Skin of body (tissue), 2 donors: ENCODE measurements around the gene TUBB2B. TPM values are rescaled to one million over a fixed set of nuclear protein-coding genes. Genes with fewer than 3 reads are reported as not detected.

ENCODE experiments used
- DNase-seq: peaks from one replicate; lab custom pipeline; 2025; lab: John Stamatoyannopoulos, UW
- total RNA-seq: library from RNA; depleted of rRNA; stranded (reverse); fragments of >200 nt; gene quantifications from one replicate; pipeline ENCODE4 v1.2.3, GENCODE V29; 2014

TUBB2B gene
- 17.8 TPM for total RNA-seq

DNA sequence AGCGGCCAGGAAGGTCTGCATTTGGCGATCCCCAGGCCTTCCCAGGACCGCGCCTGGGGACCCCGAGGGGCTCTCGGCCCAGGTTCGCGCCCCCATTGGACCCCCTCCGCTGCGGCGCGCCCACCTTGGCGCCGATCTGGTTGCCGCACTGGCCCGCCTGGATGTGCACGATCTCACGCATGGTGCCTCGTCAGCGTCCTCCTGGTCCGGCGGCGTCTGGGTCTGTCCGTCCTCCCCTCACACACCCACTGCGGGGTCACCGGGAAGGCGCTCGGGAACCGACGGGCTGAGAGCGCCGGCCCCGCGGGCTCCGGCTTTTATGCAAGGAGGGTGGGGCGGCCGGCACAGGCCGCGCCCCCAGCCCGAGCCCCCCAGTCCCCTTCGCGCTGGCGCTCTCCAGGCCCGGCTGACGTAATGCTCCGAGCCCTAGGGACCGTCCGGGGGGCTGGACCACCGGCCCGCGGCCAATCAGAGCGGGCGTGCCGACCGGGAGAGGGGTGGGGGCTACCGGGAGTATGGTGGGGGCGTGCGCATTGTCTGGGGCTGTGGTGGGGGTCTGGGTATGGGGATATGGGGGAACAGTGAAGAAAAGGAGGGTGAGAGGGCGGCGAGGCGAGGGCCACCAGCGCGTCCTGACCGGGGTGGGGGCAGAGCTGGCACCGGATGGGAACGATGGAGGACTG, at the start of gene TUBB2B:
TUBB2B (minus strand) TSS at position 291 of the 683 bp plus-strand sequence; CDS start at position 181, 110 bp downstream.
- peak; percentile 58 for DNase-seq

DNA sequence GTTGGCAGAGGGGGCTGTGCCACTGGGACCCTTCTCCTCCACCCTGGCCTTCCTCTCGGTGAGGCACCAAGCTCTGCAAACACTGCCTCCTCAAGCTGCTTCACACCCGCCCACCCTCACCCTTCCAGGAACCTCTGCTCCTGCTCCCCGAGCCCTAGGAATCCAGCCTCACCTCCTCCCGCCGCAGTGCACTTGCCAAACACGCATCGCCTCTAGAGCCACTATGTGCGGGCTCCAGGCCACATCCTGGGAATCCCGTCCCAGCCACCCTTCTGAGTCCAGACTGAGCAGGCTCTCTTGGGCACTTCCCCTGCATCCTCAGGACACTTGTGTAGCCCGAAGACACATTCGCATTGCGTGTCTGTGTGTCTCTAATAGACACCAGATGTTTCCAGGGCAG, 49.8 kb upstream of the TUBB2B start:
- no peak for DNase-seq

DNA sequence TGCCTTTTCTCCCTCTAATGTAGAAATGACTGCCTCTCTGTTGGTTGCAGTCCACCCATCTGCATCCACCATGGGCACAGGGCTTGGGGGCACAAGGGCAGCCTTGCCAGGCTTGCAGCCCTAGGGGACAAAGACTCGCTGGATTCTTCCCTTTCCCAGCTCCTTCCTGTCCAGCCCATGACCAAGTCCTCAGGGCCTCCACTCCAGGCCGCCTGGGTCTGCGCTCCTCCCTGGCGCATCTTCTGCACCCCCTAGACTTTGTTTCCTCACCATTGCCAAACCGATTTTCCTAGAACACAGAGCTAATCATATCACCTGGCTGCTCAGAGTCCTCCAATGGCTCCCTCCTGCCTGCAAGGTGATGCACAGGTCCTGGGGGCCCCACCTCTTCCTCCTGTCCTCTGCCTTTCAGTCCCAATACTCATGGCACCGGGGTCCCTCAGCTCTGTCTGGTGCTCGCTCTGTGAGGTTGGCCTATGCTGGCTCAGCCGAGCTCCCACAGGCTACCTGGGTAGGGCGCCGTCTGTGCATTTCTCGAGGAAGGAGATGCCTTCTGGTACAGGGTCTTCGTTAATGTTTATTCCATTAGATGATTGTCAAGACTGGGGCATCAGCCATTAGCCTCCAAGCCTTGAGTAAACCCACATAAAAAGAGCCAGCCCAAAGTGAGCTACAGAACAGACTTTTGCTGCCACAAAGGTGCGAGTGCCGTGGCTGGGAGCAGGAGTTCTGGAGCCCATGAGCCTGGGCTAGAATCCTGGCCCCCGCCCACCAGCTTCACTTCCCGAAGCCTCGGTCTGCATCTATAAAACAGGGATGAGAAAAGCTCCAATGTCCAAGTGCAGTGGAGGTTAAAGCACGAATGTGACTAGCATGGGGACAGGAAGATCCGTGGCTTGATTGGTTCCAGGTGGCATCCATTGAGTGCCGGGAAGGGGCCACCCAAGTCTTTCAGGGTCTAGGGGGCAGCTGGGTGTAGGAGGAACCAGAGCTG, 49.0 kb upstream of the TUBB2B start:
- DNase-seq = no peak

DNA sequence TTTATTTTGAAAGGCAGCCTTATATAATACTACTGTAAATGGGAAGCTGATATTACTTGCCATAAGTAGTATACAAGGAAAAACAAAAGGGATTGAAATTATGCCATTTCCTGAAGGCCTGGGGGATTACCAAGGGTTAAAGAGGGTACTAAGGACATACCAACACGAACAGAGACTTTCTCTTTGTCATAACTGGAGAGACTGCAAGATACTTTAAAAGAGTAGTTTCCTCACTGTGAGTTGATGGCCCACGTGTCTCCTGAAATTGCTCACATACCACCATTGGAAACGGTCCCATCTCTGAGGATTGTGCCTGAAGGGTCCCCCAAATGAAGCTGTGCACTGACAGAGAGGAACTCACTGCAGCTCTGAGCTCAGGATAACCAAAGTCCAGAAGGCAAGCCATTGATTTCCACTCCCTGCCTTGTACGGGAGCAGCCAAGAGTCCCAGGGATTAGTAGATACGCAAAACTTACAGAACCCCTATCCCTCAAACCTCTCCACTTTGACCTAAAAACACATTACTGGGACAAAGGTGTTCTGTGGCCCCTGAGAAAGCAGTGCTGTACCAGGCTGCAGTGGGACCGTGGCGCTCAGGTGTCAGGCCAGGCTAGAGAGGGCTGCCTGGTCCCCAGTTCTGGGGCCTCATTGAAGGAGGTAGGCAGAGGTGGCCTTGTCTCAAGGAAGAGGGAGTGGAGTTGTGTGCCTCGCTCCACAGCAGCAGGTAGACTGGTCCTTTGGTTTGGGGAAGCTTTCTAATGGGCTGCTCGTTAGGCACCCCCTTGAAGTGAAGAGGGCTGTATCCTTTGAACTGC, 46.5 kb upstream of the TUBB2B start:
- DNase-seq = no peak

DNA sequence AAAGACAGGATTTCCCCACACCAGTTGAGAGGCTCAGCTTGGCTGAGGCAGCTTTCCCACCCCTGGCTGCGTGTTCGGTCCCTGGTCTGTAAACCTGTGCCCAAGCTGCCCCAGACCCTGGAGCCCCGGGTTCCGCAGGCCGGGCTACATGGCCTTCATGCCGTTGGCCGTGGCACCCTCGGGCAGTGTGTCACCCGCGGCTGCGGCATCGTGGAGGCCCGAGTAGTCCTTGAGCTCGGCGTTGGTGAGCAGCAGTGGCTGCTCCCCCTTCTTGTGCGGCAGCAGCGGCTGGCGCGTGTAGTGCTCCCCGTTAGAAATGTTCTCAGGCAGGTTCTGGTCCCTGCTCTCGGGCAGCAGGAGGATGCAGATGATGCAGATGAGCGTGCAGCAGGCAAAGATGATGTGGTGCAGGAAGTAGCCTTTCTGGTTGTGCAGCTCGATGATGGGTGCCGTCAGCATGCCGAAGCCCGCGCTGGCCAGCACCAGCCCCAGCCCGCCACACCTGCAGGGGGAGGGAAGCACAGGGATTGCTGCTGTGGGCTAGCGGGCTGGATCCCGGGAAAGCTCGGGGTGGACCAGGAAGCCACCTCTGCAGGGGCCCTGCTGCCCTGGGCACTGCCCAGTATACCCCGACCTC, 45.6 kb upstream of the TUBB2B start:
- DNase-seq = no peak

DNA sequence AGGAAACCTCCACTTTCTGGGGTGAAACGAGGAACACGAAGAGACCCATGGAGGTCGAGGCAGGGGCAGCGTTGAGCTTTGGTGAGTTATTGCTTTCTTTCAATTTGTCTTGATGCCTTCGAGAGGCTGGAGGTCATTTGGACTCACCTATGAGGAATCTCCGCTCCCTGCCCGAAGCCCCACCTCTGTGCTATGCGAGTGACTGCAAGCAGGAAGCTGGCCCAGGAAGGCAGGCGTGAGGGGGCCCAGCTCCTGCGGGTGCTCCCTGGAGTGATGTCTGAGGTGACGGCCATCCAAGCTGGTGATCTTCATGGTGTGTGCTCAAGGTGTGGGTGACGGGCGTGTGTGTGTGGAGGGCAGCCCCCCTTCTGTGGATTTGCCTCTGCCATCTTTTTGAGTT, 44.3 kb upstream of the TUBB2B start:
- DNase-seq = no peak

DNA sequence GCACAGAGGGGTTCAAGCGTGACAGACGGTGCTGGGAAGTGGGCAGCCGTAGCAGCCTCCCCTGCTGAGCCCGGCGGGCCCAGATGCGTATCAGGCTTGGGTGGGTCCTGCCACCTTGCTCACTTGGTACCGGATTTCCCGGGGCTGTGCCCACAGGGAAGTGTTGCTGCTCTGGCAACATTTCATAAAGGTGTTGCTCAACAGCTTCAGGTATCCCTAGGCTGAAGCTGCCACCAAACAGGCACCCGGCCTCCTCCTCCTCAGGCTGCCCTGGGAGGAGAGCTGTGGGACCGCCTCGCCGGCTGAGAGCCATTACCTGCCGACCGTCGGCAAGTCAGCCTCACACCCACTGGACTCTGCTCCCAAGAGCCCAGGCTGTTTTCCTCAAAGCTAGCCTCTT, 42.8 kb upstream of the TUBB2B start:
- no peak for DNase-seq

DNA sequence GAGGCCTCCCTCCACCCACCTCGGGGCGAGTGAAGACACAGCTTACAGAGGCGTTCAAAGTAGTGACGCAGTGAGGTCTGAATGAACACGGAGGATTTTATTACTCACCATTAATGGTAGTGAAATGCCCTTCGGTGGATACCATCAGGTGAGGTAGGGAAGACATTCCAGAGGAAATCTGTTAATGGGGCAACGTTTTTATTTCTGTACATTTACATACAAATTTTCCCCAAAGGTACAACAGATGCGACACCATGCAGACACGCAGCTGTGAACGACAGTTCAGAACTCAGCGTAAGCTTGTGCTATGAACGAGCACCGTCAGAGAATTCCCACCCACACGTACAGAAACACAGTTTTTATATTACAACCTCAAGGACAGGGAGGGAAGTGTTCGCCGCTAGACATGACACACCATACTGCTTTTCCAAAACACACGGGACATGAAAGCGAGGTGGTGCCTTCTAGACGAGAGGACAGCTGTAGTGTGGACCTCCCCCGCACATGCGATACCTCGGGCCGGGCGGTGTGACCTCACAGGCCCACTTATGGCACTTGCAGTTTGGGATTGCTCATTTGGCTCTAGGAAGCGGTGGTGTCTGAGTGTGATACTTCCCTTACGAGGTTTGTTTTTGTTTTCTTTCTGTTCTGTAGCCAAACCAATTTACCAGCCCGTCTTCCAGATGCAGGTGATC, 42.0 kb upstream of the TUBB2B start:
- no peak for DNase-seq

DNA sequence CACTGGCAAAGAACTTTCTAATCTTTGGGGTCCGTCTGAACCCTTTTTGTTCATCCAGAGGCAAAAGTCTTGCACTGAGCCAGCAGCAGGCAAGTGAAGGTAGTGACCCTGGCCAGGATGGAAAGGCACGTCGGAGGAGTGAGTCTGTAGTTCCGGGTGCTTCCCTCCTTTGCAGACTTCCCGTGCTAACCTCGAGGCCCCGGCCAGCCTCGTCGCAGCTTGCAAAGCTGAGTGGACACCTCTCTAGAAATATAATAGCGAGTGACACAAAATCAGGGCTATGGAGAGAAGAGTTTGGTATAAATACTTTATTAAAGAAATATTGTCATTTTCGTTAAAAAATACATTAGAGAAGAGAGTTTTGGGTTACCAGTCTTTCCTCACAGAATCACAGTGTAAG, 41.2 kb upstream of the TUBB2B start:
- DNase-seq = no peak

DNA sequence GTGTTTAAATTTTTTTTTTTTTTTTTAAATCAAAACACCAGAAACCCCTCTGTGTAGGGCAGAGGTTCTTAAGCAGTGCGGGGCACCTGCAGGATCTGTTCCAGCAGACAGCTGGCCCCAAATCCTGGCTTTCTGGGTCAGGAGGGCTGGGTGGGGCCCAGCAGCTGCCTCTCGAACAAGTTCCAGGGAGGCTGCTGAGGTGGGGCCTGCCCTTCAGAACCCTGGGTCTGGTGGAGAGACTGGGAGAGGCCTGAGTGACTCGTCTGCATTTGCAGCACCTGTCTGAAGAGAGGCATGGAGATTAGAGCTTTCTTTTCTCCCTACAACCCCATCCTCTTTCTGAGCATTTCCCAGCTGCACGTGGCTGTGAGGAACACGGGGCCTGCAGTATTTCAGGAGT, 39.7 kb upstream of the TUBB2B start:
- no peak for DNase-seq

DNA sequence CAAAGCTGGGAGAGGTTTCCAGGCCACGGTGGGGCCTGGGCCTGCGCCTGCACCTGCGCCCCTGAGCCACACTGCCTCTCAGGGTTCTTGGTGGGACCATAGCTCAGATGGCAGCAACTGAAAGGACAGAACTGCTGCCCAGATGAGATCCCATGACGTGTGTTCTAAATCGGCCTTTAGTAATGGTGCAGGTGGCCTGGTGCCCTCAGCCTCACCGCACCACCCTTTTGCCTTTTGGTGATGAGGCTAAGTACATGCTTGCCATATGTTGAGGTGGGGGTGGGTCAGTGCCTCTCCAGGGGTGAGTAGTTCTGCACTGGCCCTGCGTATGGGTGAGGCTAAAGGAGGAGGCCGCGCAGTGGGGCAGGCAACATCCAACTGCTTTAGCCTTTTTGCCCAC, 38.7 kb upstream of the TUBB2B start:
- DNase-seq = no peak

DNA sequence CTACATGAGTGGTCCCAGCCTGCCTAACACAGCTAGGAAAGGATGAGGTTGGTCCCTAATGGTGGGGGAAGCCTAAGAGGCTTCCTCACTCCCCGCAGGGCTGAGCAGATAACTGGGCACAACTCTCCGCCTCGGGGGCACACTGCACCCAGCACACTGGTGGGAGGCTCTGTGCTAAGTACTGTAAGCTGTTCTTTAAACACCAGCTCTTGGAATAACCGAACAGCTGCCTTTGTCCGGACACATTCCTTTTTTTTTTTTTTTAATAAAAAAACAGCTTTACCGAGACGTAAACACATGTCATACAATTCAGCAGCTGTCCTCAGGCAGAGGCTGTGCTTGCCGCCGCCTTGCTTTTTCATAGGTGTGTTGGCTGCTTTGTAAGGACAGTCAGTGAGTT, 38.2 kb upstream of the TUBB2B start:
- DNase-seq = no peak

DNA sequence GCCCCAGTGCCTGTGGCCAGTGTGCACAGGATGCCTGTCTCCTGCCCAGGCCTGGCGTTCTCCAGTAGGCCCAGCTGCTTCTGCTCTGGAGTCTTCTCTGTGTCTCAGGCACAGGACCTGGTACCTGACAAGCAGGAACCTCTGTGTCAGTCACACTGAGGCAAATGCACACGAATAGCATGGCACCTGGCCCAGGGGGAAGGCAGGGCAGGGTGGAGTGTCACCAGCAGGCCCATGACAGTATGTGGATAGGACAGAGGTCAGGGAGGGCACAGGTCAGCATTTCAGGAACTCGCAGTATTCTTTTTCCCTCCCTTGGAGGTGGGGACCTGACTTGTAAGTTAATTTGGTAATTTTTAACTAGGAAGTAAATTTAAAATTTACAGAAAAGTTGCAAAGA, 36.9 kb upstream of the TUBB2B start:
- DNase-seq = no peak

DNA sequence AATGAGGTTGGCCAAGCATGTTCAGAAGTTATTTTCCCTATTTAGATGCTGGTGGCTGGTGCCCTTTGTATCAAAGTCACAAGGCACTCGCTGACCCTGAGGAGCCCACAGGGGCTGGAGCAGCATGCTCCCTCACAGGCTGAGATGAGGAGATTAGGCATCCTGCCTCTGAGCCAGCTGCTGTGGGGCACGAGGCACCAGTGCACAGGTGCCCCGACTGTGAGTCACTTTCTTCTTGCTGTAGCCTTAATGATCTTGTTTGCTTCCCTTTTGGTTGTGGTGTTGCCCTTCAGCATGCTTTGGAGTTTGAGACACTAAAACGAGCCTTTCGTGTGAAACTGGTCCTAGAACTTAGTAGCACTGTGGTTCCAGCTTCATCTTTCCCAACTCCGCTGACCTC, 35.6 kb upstream of the TUBB2B start:
- no peak for DNase-seq

DNA sequence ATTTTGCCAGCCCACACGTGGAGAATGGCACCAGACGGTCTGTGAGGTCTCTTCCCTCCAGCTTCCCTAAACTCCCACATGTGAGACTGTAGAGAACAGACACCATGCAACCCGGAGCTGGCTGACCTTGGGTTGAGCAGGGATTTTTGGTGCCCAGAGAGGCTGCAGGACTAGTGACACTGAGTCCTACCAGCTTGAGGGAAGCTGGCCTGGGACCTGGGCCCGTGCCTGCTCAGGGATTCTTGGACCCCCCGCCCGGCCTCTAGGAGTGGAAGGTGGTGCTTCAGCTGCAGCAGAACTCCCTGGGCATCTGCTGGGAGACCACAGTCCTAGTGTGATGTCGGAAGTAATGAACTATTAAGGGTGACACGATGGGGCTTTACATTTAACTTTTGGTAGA, 34.5 kb upstream of the TUBB2B start:
- DNase-seq = no peak

DNA sequence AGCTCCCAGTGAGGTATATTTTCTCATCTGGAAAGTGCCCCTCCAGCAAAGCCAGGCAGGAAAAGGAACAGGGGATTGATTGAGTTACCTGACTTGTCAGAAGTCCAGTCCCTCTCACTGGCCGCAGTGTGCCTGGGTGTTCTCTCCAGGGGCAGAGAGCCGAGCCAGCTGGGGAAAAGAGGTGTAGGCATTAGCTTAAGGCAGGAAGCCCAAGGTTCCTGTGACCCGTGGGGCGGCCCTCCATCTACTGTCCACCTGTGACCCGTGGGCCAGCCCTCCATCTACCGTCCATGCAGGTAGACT, 34.0 kb upstream of the TUBB2B start:
- DNase-seq = no peak

DNA sequence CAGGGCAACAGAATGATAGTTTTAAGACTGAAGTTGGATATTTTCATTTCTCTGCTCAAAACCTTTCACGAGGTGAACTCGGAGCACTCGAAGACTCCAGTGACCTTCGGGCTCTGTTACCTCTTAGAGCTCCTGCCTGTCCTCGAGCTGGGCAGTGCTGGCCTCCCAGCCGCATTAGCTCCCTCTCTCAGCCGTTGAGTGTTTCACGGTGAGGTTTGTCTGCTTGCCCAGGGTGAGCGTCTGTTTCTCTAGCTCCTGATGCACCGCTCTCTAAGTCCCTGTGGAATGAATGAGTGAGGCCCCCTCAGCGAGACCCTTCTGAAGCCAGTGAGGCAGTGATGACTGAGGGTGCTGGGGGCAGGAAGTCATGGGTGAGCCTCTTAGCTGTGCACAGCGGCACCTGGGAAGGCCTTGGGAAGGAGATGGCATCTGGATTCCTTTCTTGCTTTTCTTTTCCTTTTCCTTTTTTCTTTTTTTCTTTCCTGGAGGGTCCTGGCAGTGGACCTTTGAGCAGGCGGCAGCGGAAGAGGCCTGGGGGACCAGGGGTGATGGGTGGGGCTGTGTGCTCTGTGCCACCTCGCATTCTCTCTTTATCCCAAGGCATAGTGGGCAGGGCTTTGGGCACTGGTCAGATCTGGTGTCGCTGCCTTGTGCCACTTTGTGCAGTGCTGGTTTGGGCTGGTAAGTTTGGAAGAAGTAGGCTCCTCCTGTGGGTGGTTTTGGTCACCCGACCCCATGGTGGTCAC, 33.5 kb upstream of the TUBB2B start:
- no peak for DNase-seq

DNA sequence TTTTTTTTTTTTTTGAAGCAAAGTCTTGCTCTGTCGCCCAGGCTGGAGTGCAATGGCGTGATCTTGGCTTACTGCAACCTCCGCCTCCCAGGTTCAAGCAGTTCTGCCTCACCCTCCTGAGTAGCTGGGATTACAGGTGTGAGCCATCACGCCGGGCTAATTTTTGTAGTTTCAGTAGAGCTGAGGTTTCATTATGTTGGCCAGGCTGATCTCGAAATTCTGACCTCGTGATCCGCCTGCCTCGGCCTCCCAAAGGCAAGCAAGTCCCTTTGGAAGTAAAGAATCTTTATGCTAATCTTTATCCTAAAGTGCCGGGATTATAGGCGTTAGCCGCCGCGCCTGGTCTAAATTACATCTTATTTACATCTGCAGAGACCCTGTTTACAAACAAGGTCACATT, 32.8 kb upstream of the TUBB2B start:
- DNase-seq = no peak

DNA sequence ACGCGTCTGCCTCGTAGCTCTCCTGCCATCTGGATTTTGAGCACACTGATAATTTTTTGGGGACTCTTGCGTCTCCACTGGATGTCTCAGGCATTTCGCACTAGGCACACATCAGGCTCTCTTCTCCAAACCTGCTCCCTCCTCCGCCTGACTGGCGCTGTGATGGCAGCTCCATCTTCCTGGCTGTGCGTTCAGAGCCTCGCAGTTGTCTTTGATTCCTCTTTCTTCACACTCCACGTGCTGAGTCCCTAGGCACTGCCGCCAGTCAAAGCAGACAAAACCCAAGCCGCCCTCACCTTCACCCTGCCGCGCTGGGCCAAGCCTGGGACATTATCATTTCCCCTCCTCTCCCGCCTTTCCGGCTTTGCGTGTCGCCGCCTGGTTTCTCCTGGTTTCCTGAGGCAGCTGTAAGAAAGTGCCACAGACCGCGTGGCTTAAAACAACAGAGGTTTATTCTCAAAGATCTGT, 32.1 kb upstream of the TUBB2B start:
- DNase-seq = peak; percentile 29
